NCI-H2107 treated with DMSO at 0.1 percent for 48 hours (cell line): Measurements from ENCODE around the gene TUBB1.

Experiments
- DNase-seq: peaks from one replicate; lab custom pipeline; 2025; ENCODE audit not compliant: unreplicated experiment; lab: John Stamatoyannopoulos, UW

TUBB1 gene

DNA sequence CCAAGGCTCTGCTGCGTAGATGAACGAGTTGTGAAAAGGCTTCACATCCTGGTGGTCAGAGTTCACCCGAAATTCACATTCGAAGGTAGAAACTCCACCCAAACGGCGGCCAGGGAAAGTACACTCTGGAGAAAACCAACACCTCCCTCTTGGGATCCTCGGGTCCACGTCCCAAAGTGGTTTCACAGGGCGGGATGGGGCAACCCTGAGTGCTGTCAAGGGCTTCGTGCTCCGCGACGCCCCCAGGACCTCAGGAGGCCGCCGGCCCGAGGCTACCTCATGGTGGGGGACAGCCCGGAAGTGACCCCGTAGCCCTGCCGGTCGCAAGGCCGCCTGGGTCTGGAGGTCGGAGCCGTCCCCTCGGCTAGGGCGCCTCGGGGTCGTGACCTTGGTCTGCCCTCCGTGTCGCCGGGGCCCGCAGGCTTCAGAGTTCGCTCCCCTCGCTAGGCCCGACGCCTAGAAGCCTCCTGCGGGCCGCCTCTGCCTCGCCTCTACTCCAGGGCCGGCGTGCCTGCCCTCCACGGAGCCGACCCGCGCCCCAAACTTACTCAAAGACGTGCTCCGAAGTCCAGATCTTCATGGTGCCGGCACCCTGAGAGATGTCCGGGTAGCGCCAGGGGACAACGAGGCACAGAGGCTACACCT lies 23.0 kb downstream of the TUBB1 start, which contains the start of gene PRELID3B:
Gene PRELID3B, minus strand, starts transcription at position 636 of the 645 bp plus-strand sequence. Its CDS starts 56 bp downstream, at position 580.
- DNase-seq, result peak; percentile 24

DNA sequence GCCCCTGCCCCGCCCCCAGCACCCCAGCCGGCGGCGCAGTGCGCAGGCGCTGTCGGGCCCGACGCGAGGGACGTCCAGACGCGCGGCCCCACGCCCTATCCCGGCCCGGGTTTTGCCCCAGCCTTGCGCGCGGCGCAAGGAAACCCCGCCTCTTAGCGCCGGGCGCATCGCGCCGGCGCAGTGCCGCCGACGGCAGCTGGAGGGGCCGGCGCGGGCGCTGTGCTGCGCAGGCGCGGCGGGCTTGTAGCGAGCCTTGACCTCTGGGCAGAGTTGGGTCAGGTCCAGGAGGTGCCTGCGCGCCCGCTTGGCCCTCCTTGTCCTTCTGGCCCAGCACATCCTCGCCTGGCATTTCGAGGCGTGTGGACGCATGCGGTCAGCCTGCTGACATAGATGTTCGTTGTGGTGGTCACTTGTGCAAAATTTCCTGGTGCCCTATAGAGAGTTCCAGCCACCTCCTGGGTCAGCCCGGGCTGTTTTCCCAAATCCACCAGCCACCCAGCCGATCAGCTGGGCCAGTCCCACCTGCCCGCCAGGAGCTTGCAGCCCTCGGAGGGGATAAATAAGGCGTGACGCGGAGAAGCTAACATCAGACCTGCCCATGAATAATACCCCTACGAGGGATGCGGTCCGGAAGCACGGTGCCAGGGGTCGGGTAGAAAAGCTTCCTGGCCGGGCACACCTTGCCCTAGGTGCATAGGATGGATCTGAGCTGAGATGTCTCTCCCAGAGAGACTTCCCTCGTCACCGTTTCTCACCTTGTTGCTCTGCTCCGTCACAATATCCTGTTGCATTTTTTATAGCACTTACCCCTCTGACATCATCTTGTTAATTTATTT lies 23.8 kb downstream of the TUBB1 start:
- DNase-seq, result peak; percentile 70

DNA sequence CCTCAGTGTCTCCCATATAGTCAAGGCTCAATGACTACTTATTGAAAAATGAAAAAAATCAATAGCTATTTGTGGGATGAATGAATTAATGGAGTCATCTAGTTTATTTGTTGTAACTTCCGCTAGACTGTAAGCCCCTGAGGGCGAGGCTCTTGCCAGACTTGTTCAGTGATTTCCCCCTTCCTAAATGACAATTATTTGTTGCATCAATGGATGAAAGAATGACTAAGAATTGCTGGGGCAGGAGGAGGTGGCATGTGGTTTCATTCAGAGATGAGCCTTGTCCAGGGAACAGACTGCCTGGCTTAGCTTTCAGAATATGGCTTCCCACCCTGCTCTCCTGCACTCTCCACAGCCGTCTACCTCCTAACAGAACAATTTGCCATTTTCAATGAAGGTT lies 24.5 kb downstream of the TUBB1 start:
- no peak for DNase-seq

DNA sequence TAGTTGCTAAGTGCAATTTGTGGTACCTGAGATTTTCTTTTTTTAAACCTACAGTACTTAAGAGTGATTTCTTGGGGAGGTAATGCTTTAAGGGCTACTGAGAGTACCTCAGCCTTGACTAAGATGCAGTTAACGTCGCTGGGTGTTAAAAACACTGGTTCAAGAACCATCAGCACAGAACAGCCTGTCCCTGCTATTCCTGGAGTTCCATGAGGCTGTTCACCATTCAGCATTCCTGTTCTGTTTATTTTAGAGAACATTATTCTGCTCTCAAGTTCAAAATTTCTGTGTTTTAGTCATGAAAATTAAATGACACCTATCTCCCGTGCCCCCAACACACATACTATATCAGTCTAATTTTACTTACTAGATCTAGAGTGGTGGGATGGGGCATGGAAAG lies 25.1 kb downstream of the TUBB1 start:
- no peak for DNase-seq

DNA sequence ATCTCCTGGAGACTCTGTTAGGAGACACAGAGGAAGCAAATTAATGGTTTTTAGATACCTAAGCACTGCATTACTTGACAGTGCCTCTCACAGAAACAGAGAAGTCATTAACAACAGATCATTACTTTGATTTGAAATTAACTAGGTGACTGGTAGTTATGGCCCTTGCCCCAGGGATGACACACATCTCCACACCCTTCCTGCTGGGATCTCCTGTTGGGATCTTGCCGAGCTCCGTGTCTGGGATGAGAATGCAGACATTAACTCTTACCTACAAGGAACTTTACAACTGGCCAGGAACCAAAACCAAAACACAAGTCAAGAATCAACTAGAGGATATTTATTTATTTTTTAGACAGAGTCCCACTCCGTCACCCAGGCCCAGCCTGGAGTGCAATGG lies 25.6 kb downstream of the TUBB1 start:
- no peak for DNase-seq

DNA sequence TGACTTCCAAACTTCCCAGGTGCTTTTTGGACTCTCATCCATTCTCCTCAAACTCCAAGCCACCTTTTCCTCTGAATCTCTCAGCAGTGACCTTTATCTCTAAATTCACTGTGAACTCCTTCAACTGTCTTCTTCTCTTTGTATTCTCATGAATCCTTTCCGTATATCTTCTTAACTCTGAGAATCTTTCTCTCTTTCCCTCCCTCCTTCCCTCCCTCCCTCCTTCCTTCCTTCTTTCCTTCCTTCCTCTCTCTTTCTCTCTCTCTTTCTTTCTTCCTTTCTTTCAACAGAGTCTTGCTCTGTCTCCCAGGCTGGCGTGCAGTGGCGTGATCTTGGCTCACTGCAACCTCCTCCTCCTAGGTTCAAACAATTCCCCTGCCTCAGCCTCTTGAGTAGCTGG lies 27.6 kb downstream of the TUBB1 start:
- DNase-seq, result no peak

DNA sequence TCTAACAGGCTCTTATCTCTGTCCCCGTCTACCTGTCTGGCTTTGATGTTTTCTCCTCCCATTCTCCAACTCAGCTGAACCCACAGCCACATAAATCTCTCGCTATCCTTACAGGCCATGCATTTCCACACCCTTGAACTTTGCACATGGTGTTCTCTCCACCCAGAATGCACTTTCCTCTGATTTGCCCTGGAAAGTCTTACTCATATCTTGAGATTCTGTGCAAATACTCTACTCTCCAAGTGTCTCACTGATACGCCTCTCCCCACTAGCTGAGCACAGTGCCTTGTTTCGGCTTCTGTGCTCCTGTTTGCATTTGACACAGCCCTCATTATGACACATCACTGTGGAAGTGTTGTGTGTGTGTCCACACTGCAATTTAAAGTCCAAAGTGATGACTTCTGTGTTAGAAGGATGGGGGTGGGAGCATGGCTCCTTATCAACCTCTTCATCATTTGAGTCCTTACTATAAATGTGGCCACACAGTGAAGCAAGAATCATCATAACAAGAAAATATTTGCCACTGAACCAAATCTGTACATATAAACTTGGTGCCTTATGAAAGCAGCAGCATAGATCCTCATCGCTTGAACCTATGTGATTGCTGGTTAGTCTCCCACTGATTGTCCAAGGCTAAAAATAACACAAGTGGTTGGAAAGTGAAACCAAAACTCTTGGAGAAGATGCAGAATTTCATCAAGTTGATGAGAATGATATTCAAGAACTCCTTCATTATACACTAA lies 28.9 kb downstream of the TUBB1 start:
- DNase-seq, result no peak

DNA sequence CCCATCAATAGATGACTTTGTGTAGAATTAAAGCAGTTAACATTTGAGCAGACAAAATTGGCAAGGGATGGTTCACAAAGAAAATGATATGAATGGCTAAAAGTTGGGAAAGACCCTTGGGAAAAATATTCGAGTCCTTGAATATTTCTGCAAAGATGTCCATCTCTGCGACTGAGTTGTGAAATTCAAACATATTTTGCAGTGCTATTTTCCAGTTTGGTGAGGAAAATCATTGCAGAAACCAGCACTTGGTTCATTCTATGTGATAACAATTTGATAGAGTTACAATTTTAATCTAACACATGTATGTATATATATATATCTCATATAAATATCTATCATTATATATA lies 29.4 kb downstream of the TUBB1 start:
- DNase-seq, result no peak

DNA sequence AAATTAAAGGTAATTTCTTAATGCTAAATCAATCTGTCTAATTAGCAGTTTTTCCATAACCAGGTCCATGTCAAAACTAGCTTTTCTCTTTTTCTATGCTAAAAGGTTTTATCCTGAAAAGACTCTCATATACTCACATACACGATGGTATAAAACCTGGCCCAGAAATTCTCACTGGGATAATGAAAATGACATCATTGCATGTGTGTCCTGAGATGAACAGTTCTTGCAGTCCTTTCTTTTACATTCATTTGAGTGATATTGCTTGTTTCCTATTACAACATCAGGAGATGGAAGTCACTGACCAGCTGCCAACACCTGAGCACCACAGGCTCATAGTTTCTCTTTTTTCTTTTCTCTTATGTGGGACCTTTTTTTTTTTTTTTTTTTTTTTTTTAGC lies 31.2 kb downstream of the TUBB1 start:
- no peak for DNase-seq

DNA sequence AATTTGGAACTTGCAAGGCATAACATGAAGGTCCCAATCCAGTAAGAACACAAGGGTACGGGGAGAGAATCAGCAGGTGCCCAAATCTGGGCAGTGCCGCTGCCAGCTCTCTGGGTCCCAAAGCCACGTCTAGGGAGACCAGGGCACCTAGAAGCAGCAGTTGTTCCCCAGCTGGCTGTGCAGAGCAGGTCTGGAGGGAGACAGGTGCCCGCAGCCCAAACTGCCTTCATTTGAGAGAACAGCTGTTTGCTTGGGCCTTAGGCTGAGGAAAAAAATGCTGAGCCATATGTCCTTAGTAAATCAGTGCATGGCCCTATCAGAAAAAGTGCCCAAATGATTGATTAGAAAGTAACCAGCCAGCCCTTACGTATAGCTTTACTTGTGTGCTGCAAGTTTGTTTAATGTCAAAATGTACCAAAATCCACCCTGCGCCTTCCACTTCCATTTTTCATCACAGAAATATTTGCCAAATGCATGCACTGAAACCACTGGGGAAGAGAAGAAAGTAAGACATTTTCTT lies 32.5 kb downstream of the TUBB1 start:
- no peak for DNase-seq

DNA sequence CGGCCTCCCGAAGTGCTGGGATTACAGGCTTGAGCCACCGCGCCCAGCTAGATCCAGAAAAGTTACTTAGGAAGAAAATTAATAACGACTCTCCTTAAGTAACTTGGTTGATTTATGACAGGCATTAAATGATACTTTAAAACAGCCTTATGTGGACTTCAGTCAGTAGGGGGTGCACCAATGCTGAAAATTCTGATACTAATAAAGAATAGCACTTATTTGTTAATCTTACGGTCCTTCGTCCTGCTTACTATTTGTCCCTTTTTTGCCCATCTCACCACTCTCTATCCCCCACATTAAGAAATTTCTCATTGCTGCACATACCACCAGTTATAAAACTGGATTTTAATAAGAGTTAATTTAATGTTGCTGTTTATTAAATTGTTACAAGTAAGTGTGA lies 36.1 kb downstream of the TUBB1 start:
- DNase-seq, result no peak

DNA sequence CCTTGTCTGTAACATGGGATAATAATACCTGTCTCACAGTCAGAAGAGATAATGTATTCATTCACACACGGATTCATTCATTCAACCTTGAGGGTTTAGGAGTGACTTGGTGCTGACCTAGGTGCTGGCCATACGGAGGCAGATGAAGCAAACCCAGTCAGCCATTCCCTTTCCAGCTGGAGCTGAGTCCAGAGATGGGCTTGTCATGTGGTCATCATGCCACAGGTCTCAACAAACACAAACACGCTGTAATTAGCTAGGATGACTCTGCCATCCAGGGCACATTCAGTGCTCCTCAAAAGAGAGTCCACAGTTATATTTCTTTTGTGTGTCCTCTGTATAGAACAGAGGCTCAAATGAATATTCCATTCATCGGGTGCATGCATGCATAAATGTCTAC lies 42.9 kb downstream of the TUBB1 start:
- DNase-seq, result no peak

DNA sequence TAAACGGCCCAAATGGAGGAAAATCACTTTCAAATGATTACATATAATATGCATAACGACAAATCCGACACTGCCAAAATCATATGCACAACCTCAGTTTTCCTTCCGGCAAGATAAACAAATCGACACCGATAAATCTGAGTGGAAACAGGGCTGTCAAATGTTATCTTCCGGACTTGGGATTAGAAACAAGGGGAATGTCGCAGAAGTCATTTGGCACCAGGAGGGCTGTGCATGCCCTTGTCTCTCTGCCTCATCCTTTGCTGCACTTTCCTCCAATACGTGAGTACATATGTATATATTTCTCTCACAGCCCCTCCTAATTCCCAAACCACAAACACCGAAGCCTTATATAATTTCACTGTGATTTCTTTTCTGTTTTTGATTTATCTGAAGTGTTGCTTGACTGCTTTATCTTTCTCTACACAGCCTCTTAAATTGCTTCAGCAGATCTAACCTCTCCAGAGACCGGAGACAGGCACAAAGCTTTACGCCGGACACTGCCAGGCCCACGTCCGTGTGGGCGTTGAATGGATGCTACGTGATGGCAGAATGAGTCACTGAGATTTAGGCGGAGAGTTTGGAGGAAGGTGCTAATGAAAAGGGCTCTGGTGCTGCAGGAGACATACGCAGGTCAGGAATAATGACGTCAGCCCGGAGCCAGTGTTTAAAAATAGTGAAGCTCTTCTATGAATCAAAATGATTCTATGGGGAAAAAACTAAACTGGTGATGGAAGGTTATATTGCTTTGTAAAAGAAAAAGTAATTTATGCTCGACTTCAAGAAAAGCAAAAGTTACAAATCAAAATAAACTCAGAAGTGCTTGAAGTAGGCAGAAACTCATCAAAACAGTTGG lies 44.4 kb downstream of the TUBB1 start:
- DNase-seq, result no peak

DNA sequence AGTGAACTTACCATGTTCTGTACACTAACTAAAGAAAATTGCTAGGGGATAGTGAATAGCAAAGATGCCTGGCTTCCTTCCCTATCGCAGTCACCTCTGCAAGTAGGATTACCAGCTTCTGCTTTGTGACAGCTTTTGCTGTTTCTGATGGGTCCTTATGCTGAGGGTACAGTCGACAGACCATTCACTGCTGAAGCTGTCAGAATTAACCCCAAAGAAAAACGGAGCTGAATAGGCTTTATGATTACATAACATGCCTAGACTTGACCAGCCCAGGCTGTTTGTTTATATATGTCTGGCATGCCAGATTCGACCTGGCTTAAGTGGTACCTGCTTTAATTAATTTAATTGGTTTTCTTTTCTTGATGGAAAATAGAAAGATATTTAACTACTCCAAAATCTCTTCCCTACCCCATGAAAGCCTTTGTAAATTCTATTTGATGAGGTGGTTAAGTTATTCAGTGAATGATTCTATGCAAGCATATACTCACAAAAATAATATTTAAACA lies 45.0 kb downstream of the TUBB1 start:
- no peak for DNase-seq

DNA sequence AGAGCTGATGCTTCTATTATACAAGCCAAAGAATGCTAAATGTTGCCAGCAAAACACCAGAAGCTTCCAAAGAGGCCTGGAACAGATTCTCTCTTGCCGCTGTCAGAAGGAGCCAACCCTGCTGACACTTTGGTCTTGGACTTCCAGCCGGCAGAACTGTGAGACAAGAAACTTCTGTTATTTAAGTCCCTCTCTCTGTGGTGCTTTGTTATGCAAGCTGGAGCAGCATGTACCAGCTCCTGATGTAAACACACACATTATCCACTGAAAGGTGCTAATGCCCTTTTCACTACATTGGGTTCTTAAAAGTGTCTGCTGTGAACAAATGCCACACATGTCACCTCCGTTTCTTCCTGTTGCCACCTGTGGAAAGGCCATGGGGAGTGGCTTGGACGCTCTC lies 49.3 kb downstream of the TUBB1 start:
- no peak for DNase-seq

DNA sequence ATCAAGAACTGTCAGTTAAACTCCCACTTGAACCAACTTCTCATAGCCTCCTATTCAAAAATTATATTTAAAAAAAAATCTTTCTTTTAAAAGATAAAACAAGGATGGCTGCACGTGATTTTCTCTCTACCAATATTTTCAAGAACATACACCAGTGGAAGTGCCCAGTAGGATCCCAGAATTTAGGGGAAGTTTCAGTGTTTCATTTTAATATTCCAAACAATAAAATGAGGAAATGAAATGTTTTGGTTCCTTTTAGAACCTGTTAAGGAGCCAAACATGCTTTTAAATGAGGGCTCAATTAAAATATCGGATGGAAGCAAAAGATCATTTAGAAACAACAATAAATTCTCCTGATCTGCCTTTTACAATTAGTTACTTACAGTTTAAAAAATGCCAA lies 49.8 kb downstream of the TUBB1 start:
- no peak for DNase-seq

DNA sequence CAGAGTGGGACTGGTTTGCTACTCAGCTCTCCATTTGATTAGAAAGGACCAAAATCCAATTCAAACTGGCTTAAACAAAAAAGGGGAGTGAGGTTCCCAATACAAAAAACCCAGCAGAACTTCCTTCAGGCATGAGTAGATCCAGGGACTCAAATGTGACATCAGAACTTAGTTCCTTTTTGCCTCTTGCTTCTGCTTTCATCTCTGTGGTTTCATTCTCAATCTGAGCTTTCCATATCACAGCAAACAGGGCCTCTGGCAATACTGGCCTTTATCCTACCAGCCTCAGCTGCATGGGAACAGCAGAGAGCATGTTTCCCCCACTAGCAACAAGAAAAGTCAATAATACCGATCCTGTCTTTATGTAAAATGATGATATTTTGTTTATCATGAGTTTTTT lies 52.0 kb downstream of the TUBB1 start:
- no peak for DNase-seq

DNA sequence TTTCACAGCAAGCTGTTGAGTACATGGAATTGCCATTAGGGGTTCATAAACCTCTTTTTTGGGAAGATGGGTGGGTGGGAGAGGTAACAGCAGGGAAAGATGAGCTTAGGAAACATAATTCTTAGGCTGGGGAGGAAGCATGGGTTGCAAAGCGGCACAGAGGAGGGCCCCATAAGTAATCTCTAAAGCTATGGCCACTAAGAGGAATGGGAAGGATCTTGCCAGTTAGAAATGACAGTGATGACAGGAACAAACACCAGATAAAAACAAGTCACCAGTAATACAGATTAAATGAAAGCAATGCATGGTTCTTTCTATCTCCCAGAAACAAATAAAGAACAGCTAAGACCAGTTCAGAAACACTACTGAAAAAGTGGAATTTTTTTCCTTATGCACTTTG lies 54.4 kb downstream of the TUBB1 start:
- no peak for DNase-seq

DNA sequence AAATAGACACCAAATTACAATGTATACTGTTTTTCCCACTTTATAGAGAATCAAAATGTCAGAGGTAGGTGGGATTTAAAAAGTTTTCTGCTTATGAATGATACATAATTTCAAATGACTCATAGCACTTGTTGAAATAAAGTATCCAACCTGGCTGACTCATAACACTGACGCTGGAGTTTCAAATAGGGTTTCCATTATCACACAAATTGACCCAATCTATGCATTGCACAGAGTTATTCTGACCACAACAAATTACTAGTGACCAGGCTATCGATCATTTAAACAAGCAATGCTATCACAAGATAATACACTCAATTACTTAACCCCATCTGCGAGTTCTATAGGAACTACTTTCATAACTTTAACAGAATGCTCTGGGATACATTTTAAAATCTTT lies 55.2 kb downstream of the TUBB1 start:
- DNase-seq, result no peak

DNA sequence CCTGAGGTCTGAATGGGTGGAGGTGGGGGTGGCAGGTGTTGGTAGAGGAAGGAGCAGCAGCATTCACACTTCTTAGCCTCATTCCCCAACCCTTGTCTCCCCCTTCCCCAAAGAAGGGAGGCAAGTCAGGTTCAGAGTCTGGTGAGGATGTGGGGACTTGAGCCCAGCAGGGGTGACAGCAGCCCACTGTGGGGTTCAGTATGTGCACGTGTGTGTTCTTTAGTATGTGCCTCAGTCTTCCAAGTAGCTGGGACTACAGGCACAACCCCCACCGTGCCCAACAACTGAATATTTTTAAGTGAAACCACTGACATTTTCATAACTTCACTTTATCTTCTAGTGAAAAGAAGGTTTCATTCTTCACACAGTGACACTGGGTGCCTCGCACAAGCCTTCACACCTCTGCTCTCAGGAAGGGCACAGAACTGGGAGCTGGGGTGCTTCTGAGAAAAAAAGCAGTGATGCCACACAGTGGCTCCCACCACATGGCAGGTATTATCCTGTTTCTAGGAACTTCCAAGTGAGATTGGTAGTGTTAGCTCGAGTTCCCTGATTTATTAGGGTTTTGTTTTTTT lies 56.8 kb downstream of the TUBB1 start:
- no peak for DNase-seq
